GM12878 (cell line): ENCODE results near the gene SMIM7. TPM values are rescaled to one million over a fixed set of nuclear protein-coding genes. Genes with fewer than 3 reads are reported as not detected.

Experiments used
- BMI1 ChIP-seq: fragments of 450-650 bp; IDR thresholded peaks from 2 replicates; pipeline ENCODE4 v1.6.1; 2016; ENCODE audit warnings: mild to moderate bottlenecking, moderate library complexity, borderline replicate concordance
- E4F1 ChIP-seq: fragments of 450-650 bp; IDR thresholded peaks from 2 replicates; pipeline ENCODE4 v1.6.1; 2018; ENCODE audit warnings: borderline replicate concordance, mild to moderate bottlenecking; ENCODE audit not compliant: partially characterized antibody
- EP300 ChIP-seq, 2 experiments: fragments of 150-350 bp in 1 of 2; IDR thresholded peaks; 2 replicates each; pipeline ENCODE4 v1.6.1; 2011 to 2012; ENCODE audit warnings: low read depth in 2 of 2, low read length in 2 of 2, borderline replicate concordance in 1 of 2, improper control_type of control experiment in 1 of 2, inconsistent platforms in 1 of 2; ENCODE audit not compliant: control insufficient read depth in 1 of 2
- ESRRA ChIP-seq: IDR thresholded peaks from 2 replicates; pipeline ENCODE4 v1.6.1; 2012; ENCODE audit warnings: mild to moderate bottlenecking, low read length, improper control_type of control experiment
- JUNB ChIP-seq: IDR thresholded peaks from 2 replicates; pipeline ENCODE4 v1.6.1; 2016; ENCODE audit warnings: antibody characterized with exemption, mild to moderate bottlenecking
- NFYA ChIP-seq: IDR thresholded peaks from 2 replicates; pipeline ENCODE4 v1.6.1; 2011; ENCODE audit warnings: low read depth, mild to moderate bottlenecking, low read length, improper control_type of control experiment, borderline replicate concordance
- RUNX3 ChIP-seq: IDR thresholded peaks from 2 replicates; pipeline ENCODE4 v1.6.1; 2012; ENCODE audit warnings: low read length, inconsistent platforms
- SIX5 ChIP-seq: IDR thresholded peaks from 2 replicates; pipeline ENCODE4 v1.6.1; 2011; ENCODE audit warnings: mild to moderate bottlenecking, low read depth, low read length, moderate library complexity; ENCODE audit not compliant: severe bottlenecking
- YY1 ChIP-seq: IDR thresholded peaks from 2 replicates; pipeline ENCODE4 v1.6.1; 2011; ENCODE audit warnings: low read depth, mild to moderate bottlenecking, low read length
- ZNF207 ChIP-seq: fragments of 450-650 bp; IDR thresholded peaks from 2 replicates; pipeline ENCODE4 v1.6.1; 2014; ENCODE audit warnings: antibody characterized with exemption, mild to moderate bottlenecking, borderline replicate concordance
- polyA plus RNA-seq, 11 experiments: library from polyadenylated mRNA; depleted of rRNA in 4 of 11; unstranded in 6 of 11; stranded (reverse) in 5 of 11; fragments of >200 nt; fragmentation: Nextera tagmentation in 4 of 11; fragmentation: Illumina TruSeq in 1 of 11; extraction: Ambion mirVana in 4 of 11; extraction: Trizol in 1 of 11; gene quantifications; 1 replicate in 1 of 11; 2 replicates in 10 of 11; pipeline versions ENCODE4 v1.2.1 to v1.2.3, GENCODE V29; 2011 to 2016; ENCODE audit warnings: inconsistent platforms in 2 of 11, missing spikeins in 2 of 11, low read depth in 1 of 11
- total RNA-seq, 4 experiments: library from RNA; depleted of rRNA in 3 of 4; stranded (reverse); fragments of >200 nt in 3 of 4; fragmentation: Illumina TruSeq in 1 of 4; extraction: Trizol in 1 of 4; gene quantifications; 2 replicates each; pipeline versions ENCODE4 v1.2.1 to v1.2.3, GENCODE V29; 2013 to 2021

SMIM7 gene
- total and polyA plus RNA-seq, 10 of the 15 experiments (the other 5 are each of a cell fraction or from before 2014, with no cell fraction given), result 45.7 to 170 (median 70.8) TPM

- TF ChIP-seq E4F1 (no peak), BMI1 (no peak), EP300 (IDR thresholded peaks at IDR 0.05; ENCODE audit: borderline replicate concordance in 1 of 2, control insufficient read depth in 1 of 2, low read depth in 2 of 2, low read length in 2 of 2) (no peak), YY1 (no peak), SIX5 (no peak), NFYA (no peak), JUNB (no peak), ZNF207 (no peak), ESRRA (no peak), RUNX3 (no peak)
Observed at GRCh38 chr19:16600824-16601223, 59.1 kb downstream of the SMIM7 start (continued).
